ENCODE results near the gene ZNF552. TPM values are rescaled to one million over a fixed set of nuclear protein-coding genes. Genes with fewer than 3 reads are reported as not detected.
A peak's percentile ranks its signal among the peaks of the same experiment; 100 is the strongest.
"Not testable (repeated sequence)": the region's sequence is repeated elsewhere in the genome, so short reads cannot be mapped to it uniquely, and the experiment has no call there.

The ZNF552 gene
- 1 to 10 TPM; 7.7 to 8.4 TPM for total RNA-seq

GRCh38 chr19:57814505-57815246 is at the start of gene ZNF552:
TSS of gene ZNF552 (minus strand) at chr19:57814913. CDS start at chr19:57814743, 170 bp downstream.
- DNase-seq (peak; percentile 75 to 79), ATAC-seq (replicated peaks in 1 of 2) (peak; percentile 72 to 79)
- Mint-ChIP-seq H3K4me1 (ENCODE audit: low read depth) (peaks cover 61% of the 10 kb centered on the region), H3K27ac (peak within 1 kb of the TSS; percentile 96), H3K4me3 (peak within 1 kb of the TSS; percentile 95 to 96), H3K9me3 (no peaks in the 10 kb centered on the region), H3K27me3 (ENCODE audit: low read depth) (no peaks in the 10 kb centered on the region), H3K36me3 (ENCODE audit: insufficient read depth in 2 of 2) (peaks cover 10 to 12% of the 10 kb centered on the region in 2 donors)

- DNase-seq; H3K4me1 Mint-ChIP-seq (ENCODE audit: low read depth); H3K27ac Mint-ChIP-seq; H3K4me3 Mint-ChIP-seq; H3K27me3 Mint-ChIP-seq (ENCODE audit: low read depth); ATAC-seq (replicated peaks in 1 of 2): not testable (repeated sequence)
- Mint-ChIP-seq H3K36me3 (ENCODE audit: insufficient read depth in 2 of 2) (peaks cover 44 to 77% of the 10 kb centered on the region in 2 donors), H3K9me3 (peaks cover under 1 to 21% of the 10 kb centered on the region in 2 donors)
These were observed 47.6 kb upstream of the ZNF552 start for GRCh38 chr19:57862351-57862750.

GRCh38 chr19:57854117-57854516 is 39.4 kb upstream of the ZNF552 start:
- Mint-ChIP-seq H3K36me3 (ENCODE audit: insufficient read depth in 2 of 2) (peaks cover 32 to 64% of the 10 kb centered on the region in 2 donors), H3K4me1 (ENCODE audit: low read depth) (peaks cover 17% of the 10 kb centered on the region)
- H3K27me3 Mint-ChIP-seq (ENCODE audit: low read depth); DNase-seq; H3K9me3 Mint-ChIP-seq; H3K4me3 Mint-ChIP-seq; H3K27ac Mint-ChIP-seq; ATAC-seq (replicated peaks in 1 of 2): not testable (repeated sequence)

GRCh38 chr19:57851812-57852603 is 37.3 kb upstream of the ZNF552 start:
- H3K36me3 Mint-ChIP-seq (ENCODE audit: insufficient read depth in 2 of 2) = peaks cover 25 to 54% of the 10 kb centered on the region in 2 donors
- not testable (repeated sequence) for H3K9me3 Mint-ChIP-seq, H3K4me3 Mint-ChIP-seq

GRCh38 chr19:57850553-57851017 is 35.9 kb upstream of the ZNF552 start:
- H3K27me3 Mint-ChIP-seq (ENCODE audit: low read depth) = no peaks in the 10 kb centered on the region
- peaks cover 17% of the 10 kb centered on the region for H3K4me1 Mint-ChIP-seq (ENCODE audit: low read depth)
- DNase-seq = peak; percentile 14 to 22
- H3K4me3 Mint-ChIP-seq = peak overlapping the region; percentile 89 to 92
- H3K9me3 Mint-ChIP-seq = peaks cover 5 to 7% of the 10 kb centered on the region in 2 donors
- ATAC-seq (replicated peaks in 1 of 2) = peak in 1 of 2 donors; percentile 7
- peak overlapping the region; percentile 97 for H3K27ac Mint-ChIP-seq
- H3K36me3 Mint-ChIP-seq (ENCODE audit: insufficient read depth in 2 of 2) = peaks cover 18 to 40% of the 10 kb centered on the region in 2 donors

More at GRCh38 chr19:57851812-57852603, 37.3 kb upstream of the ZNF552 start:
- H3K27me3 Mint-ChIP-seq (ENCODE audit: low read depth); ATAC-seq (replicated peaks in 1 of 2); DNase-seq: not testable (repeated sequence)
- Mint-ChIP-seq H3K27ac (peak overlapping the region; percentile 28), H3K4me1 (ENCODE audit: low read depth) (peaks cover 17% of the 10 kb centered on the region)

- peak; percentile 80 to 87 for DNase-seq
- Mint-ChIP-seq H3K4me3 (peak within 1 kb of the TSS; percentile 89 to 92), H3K27ac (peak within 1 kb of the TSS; percentile 97), H3K4me1 (ENCODE audit: low read depth) (peaks cover 17% of the 10 kb centered on the region), H3K36me3 (ENCODE audit: insufficient read depth in 2 of 2) (peaks cover 18 to 35% of the 10 kb centered on the region in 2 donors)
- H3K9me3 Mint-ChIP-seq; H3K27me3 Mint-ChIP-seq (ENCODE audit: low read depth): not testable (repeated sequence)
- peak; percentile 99 for ATAC-seq (replicated peaks in 1 of 2)
These were observed 35.2 kb upstream of the ZNF552 start, which contains the start of gene ZNF587 for GRCh38 chr19:57849666-57850473. TSS of gene ZNF587 (plus strand) at chr19:57849859. CDS start at chr19:57850039, 180 bp downstream.

GRCh38 chr19:57849162-57849665 is 34.5 kb upstream of the ZNF552 start:
- DNase-seq; H3K9me3 Mint-ChIP-seq; H3K27me3 Mint-ChIP-seq (ENCODE audit: low read depth): not testable (repeated sequence)
- Mint-ChIP-seq H3K27ac (peak overlapping the region; percentile 97), H3K4me1 (ENCODE audit: low read depth) (peaks cover 17% of the 10 kb centered on the region), H3K36me3 (ENCODE audit: insufficient read depth in 2 of 2) (peaks cover 18 to 33% of the 10 kb centered on the region in 2 donors), H3K4me3 (peak overlapping the region; percentile 89 to 92)
- ATAC-seq (replicated peaks in 1 of 2) = peak in 1 of 2 donors; percentile 44

GRCh38 chr19:57847164-57847563 is 32.5 kb upstream of the ZNF552 start:
- not testable (repeated sequence) for H3K27me3 Mint-ChIP-seq (ENCODE audit: low read depth); H3K4me3 Mint-ChIP-seq; H3K9me3 Mint-ChIP-seq; H3K27ac Mint-ChIP-seq; ATAC-seq (replicated peaks in 1 of 2); DNase-seq
- Mint-ChIP-seq H3K4me1 (ENCODE audit: low read depth) (peaks cover 17% of the 10 kb centered on the region), H3K36me3 (ENCODE audit: insufficient read depth in 2 of 2) (peaks cover 8 to 26% of the 10 kb centered on the region in 2 donors)

GRCh38 chr19:57841122-57841763 is 26.5 kb upstream of the ZNF552 start:
- DNase-seq (no peak), ATAC-seq (replicated peaks in 1 of 2) (no peak)
- Mint-ChIP-seq H3K4me1 (ENCODE audit: low read depth) (peaks cover 7% of the 10 kb centered on the region), H3K27ac (no peak overlapping the region), H3K9me3 (no peaks in the 10 kb centered on the region), H3K4me3 (no peak overlapping the region), H3K36me3 (ENCODE audit: insufficient read depth in 2 of 2) (peaks cover 12 to 17% of the 10 kb centered on the region in 2 donors), H3K27me3 (ENCODE audit: low read depth) (no peaks in the 10 kb centered on the region)

GRCh38 chr19:57838622-57839191 is 24.0 kb upstream of the ZNF552 start:
- not testable (repeated sequence) for H3K4me1 Mint-ChIP-seq (ENCODE audit: low read depth); H3K9me3 Mint-ChIP-seq; H3K4me3 Mint-ChIP-seq; DNase-seq; H3K27me3 Mint-ChIP-seq (ENCODE audit: low read depth)
- peak overlapping the region; percentile 43 for H3K27ac Mint-ChIP-seq
- peaks cover 12 to 14% of the 10 kb centered on the region in 2 donors for H3K36me3 Mint-ChIP-seq (ENCODE audit: insufficient read depth in 2 of 2)
- peak; percentile 78 to 84 for ATAC-seq (replicated peaks in 1 of 2)

GRCh38 chr19:57836991-57837390 is 22.3 kb upstream of the ZNF552 start:
- not testable (repeated sequence) for H3K4me1 Mint-ChIP-seq (ENCODE audit: low read depth); H3K27me3 Mint-ChIP-seq (ENCODE audit: low read depth); DNase-seq; H3K9me3 Mint-ChIP-seq; H3K27ac Mint-ChIP-seq; ATAC-seq (replicated peaks in 1 of 2); H3K4me3 Mint-ChIP-seq
- peaks cover 8 to 10% of the 10 kb centered on the region in 2 donors for H3K36me3 Mint-ChIP-seq (ENCODE audit: insufficient read depth in 2 of 2)

Data from activated T-cell treated with anti-CD3 and anti-CD28 coated beads, Interleukin-2, amount 50 U/mL, for 72 hours (primary cell).